BE2C (cell line): ENCODE results near the gene NEIL1.
"Not testable (repeated sequence)": the region's sequence is repeated elsewhere in the genome, so short reads cannot be mapped to it uniquely, and the experiment has no call there.

Experiments
- DNase-seq: peaks from one replicate; pipeline ENCODE4 v3.0.0-alpha.2; 2020
- H3K27me3 ChIP-seq: fragments of 250-450 bp; sonication (Bioruptor Pico); 2 replicates; pipeline ENCODE4 v1.5.1; 2020; ENCODE audit warnings: mild to moderate bottlenecking
- H3K36me3 ChIP-seq: fragments of 250-450 bp; sonication (Bioruptor Pico); 2 replicates; pipeline ENCODE4 v1.5.1; 2020; ENCODE audit warnings: mild to moderate bottlenecking
- H3K4me1 ChIP-seq: fragments of 250-450 bp; sonication (Bioruptor Pico); 2 replicates; pipeline ENCODE4 v1.5.1; 2020
- H3K4me3 ChIP-seq: 2 replicates; pipeline ENCODE4 v1.5.1; 2011; ENCODE audit warnings: low read depth, low read length
- H3K9me3 ChIP-seq: fragments of 250-450 bp; sonication (Bioruptor Pico); 2 replicates; pipeline ENCODE4 v1.5.1; 2020
- TF ChIP-seq, protein P1 (sequence below): IDR thresholded peaks from 2 replicates; pipeline ENCODE4 v1.5.1; 2012; ENCODE audit warnings: mild to moderate bottlenecking, low read depth, low read length

NEIL1 gene

DNA sequence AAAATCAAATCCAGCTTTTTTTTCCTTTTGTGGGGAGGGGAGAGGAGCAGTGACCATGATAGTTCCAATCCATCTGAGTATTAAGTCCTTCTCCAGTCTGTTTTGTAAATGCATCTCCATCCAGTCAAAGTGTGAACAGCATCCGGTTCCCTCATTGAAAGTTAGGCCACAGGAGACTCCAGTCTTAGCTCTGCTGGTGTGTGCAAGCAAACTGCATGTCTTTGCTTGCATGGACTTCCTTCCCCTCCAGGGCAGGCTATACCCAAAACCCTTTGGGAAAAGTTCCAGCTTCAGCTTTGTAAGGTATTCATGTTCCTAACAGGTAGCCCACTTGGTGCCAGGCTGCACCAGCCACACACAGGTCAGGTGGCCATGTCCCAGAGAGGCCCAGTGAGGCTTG is 24.6 kb downstream of the NEIL1 start:
- H3K4me1 ChIP-seq: no peaks in the 10 kb centered on the region
- TF ChIP-seq, protein P1, sequence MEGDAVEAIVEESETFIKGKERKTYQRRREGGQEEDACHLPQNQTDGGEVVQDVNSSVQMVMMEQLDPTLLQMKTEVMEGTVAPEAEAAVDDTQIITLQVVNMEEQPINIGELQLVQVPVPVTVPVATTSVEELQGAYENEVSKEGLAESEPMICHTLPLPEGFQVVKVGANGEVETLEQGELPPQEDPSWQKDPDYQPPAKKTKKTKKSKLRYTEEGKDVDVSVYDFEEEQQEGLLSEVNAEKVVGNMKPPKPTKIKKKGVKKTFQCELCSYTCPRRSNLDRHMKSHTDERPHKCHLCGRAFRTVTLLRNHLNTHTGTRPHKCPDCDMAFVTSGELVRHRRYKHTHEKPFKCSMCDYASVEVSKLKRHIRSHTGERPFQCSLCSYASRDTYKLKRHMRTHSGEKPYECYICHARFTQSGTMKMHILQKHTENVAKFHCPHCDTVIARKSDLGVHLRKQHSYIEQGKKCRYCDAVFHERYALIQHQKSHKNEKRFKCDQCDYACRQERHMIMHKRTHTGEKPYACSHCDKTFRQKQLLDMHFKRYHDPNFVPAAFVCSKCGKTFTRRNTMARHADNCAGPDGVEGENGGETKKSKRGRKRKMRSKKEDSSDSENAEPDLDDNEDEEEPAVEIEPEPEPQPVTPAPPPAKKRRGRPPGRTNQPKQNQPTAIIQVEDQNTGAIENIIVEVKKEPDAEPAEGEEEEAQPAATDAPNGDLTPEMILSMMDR: no peak
- DNase-seq: no peak
- no peaks in the 10 kb centered on the region for H3K27me3 ChIP-seq
- no peak overlapping the region for H3K4me3 ChIP-seq
- H3K36me3 ChIP-seq: peaks cover 31% of the 10 kb centered on the region
- no peaks in the 10 kb centered on the region for H3K9me3 ChIP-seq

DNA sequence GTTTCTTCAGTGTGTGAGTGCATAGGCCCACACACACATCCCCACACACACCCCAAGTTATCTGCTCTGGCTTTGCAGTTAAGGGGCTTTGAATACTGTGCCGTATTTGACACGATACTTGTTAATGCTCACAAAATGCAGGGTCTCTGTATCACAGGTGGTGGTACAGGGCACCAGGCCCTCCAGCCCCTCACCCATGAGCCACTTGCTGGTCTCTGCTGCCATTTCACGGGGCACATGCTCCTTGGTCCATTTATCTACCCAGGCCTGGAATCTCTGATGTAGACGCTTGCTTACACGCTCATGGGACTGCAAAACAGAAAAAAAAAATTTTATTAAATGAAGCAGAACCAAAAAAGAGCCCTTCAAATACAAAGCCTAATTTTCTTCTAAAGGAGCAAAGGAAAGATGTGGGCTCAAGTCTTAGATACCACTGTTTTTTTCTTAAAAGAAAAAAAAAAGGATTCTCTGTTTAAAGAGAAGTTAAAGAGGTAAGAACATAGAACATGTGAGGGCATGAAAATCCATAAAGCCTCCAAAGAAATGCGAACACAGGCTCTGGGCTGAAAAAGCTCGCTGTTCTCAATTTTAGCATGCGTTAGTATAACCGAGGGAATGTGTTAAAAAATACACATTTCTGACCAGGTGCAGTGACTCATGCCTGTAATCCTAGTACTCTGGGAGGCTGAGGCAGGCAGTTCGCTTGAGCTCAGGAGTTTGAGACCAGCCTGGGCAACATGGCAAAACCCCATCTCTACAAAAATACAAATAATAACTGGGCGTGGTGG is 25.3 kb downstream of the NEIL1 start:
- TF ChIP-seq, protein P1: no peak
- Histone ChIP-seq H3K9me3 (no peaks in the 10 kb centered on the region), H3K27me3 (no peaks in the 10 kb centered on the region), H3K4me3 (no peak overlapping the region), H3K4me1 (no peaks in the 10 kb centered on the region), H3K36me3 (peaks cover 28% of the 10 kb centered on the region)
- DNase-seq: no peak

DNA sequence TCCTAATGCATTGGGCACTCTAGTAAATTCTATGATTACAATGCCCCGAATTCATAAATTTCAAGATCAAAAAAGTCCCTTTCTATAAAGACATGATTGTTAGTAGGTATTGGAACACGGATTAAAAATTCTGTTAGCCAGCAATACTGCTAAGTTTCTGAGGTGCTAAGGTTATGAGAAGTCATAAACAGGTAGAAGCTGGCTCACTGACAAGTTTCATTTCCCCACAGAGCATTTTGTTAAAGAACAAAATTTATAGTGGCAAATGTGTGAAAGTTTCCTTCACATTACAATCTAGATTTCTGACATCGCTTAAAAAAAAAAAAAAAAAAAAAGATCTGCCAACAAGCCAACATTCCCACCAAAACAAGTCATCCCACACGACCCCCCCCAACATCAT is 33.9 kb downstream of the NEIL1 start:
- H3K36me3 ChIP-seq: peaks cover 50% of the 10 kb centered on the region

DNA sequence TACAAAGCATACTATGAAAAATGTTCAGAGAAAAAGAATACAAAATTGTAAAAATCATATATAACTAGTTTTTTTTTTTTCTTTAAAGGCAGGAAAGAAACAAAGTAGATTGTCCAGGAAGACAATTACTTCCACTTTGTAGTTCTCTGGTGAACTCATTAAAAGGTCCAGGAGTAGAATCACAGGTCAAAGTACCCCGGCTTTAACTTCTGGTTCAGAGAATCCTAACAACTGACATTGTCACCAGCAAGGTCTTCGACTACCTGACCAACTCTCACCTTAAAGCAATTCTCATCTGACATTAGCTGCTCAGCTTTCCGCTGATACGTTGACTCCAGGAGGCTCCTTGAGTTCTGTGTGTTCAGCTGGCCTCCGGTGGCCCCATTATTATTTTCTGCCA is 37.1 kb downstream of the NEIL1 start:
- DNase-seq, H3K27me3 ChIP-seq, H3K4me3 ChIP-seq, H3K9me3 ChIP-seq, H3K4me1 ChIP-seq: not testable (repeated sequence)
- H3K36me3 ChIP-seq: peaks cover 53% of the 10 kb centered on the region

More for the DNA sequence above, 33.9 kb downstream of the NEIL1 start:
- Histone ChIP-seq H3K4me3 (no peak overlapping the region), H3K27me3 (no peaks in the 10 kb centered on the region), H3K9me3 (no peaks in the 10 kb centered on the region), H3K4me1 (no peaks in the 10 kb centered on the region)
- TF ChIP-seq, protein P1: no peak
- DNase-seq: no peak

DNA sequence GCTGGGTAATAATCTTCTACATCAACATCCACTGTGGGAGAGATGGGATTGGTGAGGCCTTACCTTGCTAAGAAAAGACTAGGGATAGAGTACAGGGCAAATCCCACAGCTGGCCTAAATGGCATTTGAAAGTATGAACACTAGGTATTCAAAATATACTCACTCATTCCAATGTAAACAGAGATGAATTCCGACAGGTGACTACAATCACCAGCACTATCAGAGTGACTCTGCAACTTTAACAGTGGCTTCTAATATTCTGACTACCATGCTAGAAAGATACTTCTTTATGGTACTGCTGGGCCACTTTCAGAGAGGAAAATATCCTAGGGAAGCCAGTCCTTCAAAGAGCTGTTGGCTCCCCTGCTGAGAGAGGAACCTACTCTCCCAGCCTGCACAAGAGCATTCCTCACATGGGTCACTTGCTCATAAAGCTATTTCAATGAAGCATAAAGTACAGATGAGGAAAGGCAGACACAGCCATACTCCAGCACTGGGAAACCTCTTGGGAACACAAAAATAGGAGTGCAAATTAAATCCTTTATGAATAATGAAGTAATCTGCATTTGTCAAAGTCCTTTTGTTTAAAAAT is 43.0 kb downstream of the NEIL1 start:
- no peaks in the 10 kb centered on the region for H3K27me3 ChIP-seq
- H3K9me3 ChIP-seq: no peaks in the 10 kb centered on the region
- no peak overlapping the region for H3K4me3 ChIP-seq
- TF ChIP-seq, protein P1: no peak
- H3K4me1 ChIP-seq: no peaks in the 10 kb centered on the region
- no peak for DNase-seq
- H3K36me3 ChIP-seq: peaks cover 62% of the 10 kb centered on the region

DNA sequence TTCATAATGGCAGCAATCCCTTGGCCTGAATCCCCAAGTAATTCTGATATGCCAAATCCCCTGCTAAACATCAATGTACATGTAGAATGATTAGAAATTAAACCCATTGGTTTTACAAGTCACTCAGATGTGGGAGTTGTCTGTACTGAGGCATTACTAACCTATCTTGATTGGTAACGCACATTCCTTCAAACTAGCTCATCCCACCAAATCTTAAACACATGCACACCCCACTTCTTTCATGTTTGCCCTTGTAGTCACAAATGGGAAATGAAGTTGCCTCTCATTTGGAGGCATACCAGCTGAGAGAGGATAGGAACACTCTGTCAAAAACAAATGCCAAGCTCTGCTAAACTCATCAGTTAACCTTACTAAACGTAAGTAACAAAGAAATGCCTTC is 50.7 kb downstream of the NEIL1 start:
- Histone ChIP-seq H3K4me3 (no peak overlapping the region), H3K4me1 (no peaks in the 10 kb centered on the region), H3K9me3 (no peaks in the 10 kb centered on the region), H3K36me3 (peaks cover 71% of the 10 kb centered on the region), H3K27me3 (no peaks in the 10 kb centered on the region)
- no peak for DNase-seq
- TF ChIP-seq, protein P1: no peak
